Skin of body (tissue), 3 donors: Measurements from ENCODE around the gene SLC66A1. TPM values are rescaled to one million over a fixed set of nuclear protein-coding genes. Genes with fewer than 3 reads are reported as not detected.

Source experiments
- DNase-seq: peaks from one replicate; lab custom pipeline; 2025; lab: John Stamatoyannopoulos, UW
- small RNA-seq: library from RNA; depleted of rRNA; stranded (forward); fragments of <200 nt; gene quantifications from one replicate; pipeline ENCODE3, GENCODE V24; 2014; ENCODE audit warnings: low replicate concordance
- total RNA-seq: library from RNA; depleted of rRNA; stranded (reverse); fragments of >200 nt; gene quantifications from one replicate; pipeline ENCODE4 v1.2.3, GENCODE V29; 2014

Gene SLC66A1
- total RNA-seq, 1 donor from 2014 or later = 6.2 TPM

DNA sequence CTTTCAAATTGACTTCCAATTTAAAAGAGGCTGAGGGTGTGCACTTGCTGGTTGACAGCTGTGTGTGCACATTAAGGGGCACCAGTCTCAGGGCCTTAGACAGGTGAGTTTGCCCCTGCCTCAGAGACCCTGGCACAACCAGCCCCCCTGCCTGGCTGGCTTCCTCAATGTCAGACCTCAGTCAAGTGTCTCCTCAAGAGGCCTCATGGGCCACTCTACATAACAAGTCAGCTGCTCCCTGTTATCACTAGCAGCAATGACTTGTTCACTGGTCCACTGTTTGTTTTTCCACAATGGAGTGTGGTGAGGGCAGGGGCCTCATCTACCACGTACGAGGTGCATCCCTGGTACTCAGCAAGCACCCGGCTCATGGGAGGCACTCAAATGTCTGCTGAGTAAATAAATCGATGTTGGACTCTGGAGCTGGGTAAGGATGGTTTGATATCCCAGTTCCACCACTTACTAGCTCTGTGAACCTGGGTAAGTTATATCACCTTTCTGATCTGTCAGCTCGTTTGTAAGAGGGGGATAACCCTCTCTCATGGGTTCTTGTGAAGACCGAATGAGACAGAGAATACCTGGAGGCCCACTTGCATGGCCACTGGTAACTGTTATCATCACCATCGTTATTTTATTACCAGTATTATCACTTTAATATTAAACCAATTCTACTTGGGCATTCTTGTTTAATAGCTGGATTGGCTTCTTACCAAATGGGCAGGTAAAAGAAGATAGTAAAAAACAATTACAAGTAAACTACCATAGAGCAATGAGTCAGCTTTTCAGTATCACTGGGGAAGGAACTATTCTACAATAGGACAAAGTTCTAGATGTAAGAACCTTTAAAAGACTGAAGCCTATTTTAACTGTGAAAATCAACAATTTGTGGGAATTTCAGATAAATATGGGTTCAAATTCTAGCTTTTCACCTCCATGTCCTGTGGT lies 64.6 kb downstream of the SLC66A1 start:
- DNase-seq = no peak

DNA sequence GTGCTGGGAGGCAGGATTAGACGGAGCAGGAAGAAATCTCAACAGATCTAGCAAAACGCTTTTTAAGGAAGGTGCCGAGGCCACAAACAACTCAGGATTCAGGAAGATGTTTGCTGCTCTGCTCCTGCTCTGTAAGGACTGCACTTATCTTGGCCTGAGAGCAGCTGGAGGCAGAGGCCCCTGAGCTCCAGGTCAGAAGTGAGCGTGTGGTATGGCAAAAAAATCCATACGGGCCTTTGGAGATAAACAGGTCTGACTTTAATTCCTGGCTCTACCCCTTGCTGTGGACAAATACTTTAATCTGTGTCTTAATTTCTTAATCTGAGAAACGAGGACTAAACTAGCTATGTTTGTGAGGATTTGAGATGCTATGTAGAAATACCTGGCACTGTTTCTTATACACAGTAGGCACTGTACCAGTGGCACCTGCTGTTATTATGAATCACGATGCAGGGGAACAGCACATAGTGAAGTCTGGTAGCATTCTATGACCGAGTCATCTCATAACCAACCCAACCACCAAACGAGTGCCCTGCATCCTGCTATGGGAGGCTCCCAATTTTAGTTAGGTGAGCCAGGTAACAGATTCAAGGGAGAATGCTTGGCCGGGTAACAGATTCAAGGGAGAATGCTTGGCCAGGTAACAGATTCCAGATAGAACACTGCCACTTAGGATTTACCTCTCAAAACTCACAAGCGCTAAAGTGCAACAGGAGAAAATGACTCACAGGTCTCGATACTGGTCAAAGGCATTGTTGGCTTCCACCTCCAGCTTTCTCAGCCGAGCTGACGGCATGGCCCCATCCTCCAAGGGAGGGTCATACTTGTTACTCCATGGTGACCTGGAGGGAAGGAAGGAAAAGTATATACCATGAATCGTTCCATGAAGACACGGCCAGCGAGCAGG lies 65.9 kb downstream of the SLC66A1 start:
- DNase-seq = no peak

Small RNA genes lying within 50 kb of the gene (small RNA-seq; reads per million reads assigned to genes)
- not detected for gene RNU6-1099P

Other genes with a start within 250 kb of the SLC66A1 start
- gene UBR4, start 102.1 kb upstream of the SLC66A1 start, total RNA-seq = 93.4 TPM
- gene EMC1, start 60.8 kb upstream of the SLC66A1 start, total RNA-seq = 32.5 TPM
- gene MRTO4, start 60.5 kb upstream of the SLC66A1 start, total RNA-seq = 15.0 TPM
- 0.39 TPM for gene AKR7A3, start 23.6 kb upstream of the SLC66A1 start, total RNA-seq
- 35.9 TPM for gene AKR7A2, start 182 bp upstream of the SLC66A1 start, total RNA-seq
- gene CAPZB, start 173.2 kb downstream of the SLC66A1 start, total RNA-seq = 61.6 TPM